Stimulated activated CD8-positive, alpha-beta memory T cell treated with anti-CD3 and anti-CD28 coated beads, Interleukin-7, amount 100 ng/mL, for 24 hours (primary cell): ENCODE data around the gene FTHL17.

Source experiments
- DNase-seq: peaks from one replicate; pipeline ENCODE4 v3.0.0-alpha.2; 2020; ENCODE audit warnings: low read depth

Gene FTHL17

DNA sequence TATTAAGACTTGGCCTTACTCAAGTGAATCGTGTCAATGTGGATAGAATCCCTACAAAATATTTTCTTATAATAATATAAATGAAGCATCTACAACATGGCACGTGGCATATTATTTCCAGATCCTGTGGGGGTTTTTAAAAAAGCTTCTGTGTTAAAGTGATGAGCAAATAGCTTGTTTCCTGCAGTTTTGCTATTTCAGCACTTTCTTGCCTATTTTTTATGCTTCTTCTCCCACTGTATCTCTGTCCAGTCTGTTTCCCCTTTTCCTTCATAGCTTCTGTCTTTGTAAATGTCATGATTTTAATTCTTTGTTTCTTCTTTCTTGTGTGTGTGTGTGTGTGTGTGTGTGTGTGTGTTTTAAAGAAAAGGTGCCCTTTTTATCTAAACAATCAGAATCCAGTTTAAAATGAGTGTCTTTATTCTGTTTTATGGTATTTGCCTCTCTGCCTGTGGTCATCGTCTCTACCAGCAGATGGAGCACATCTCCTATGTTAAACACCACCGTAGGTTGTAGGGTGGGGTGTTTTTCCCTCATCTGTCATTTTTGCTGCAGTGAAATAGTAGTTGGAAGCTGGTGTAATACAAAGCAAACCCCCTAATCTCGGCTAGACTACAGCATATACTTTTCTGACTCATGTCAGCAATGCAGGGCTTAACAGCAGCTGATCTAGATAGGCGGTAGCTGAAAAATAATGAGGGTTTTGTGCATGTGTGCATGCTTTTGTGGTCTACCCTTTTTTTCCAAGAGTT lies 33.1 kb downstream of the FTHL17 start:
- DNase-seq: no peak

DNA sequence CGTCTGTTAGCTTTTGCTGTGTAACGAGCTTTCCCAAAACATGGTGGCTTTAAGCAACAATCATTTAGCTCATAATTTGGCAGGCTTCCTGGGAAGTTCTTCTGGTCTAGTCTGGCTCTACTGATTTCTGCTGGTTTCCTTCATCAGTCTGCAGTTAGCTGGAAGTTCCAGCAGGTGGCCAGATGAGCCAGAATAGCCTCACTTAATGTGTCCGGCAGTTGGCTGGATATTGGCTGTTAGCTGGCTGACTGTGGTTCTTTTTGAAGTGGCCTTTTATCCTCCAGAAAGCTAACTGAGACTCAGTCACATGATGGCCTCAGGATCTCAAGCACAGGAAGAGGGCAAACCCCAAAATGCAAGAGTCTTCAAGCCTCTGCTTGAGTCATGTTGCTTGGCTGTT lies 34.9 kb downstream of the FTHL17 start:
- DNase-seq: no peak

DNA sequence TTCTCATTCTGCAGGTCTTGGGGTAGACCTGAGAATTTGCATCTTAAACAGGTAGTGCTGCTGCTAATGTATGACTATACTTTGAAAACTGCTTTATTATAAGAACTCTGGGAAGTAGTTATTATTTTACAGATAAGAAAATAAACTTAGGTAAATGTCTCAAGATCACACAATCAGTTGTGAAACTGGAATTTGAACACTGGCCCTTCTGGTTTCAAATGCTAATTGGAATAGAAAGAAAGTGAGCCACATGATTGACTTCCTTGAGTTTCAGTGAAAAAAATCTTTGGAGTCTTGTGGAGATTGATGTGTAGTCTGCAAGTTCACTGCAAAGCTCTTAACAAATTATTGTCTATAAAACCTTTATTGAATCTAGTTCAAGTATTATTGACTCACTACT lies 44.5 kb downstream of the FTHL17 start:
- no peak for DNase-seq

DNA sequence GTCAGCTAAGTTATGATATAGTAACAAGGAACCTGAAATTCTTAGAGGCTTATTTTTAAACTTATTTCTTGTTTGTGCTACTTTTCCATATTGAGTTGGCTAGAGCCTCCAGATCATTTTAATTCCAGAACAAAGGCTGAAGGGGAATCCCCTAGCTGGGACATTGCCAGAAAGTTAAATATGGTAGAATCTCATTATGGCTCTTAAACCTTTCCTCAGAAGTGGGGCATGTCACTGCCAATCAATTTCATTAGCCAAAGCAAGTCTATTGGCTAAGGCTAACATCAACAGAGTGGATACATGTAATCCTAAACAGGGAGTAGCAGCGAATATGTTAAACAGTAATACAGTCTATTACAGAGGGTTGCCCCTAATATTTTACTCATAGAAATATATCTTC lies 47.0 kb downstream of the FTHL17 start:
- no peak for DNase-seq

DNA sequence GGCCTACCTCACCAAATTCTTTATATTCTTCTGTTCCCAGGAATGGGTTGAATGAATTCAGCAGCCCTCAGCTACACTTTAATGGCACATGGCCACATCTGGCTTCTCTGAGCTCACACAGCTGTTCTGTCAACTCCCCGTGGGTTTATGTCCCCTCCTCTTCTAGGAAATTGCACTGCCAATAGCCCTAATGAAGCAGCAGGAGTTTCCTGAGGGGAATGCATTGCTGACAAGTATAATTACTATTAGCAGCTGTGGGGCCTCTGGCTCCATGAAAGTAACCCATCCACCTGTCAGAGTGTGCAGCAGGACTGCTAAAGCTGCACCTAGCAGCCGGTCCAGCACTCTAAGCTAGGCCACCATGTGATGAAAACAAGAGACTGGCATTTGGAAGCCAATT lies 50.3 kb downstream of the FTHL17 start:
- no peak for DNase-seq
